Measurements from ENCODE around the gene CEP68.
A peak's percentile ranks its signal among the peaks of the same experiment; 100 is the strongest.
"Not testable (repeated sequence)": the region's sequence is repeated elsewhere in the genome, so short reads cannot be mapped to it uniquely, and the experiment has no call there.

CEP68 gene

GRCh38 chr2:65092791-65093190 is 36.6 kb downstream of the CEP68 start:
- DNase-seq: no peak

GRCh38 chr2:65093211-65093610 is 37.0 kb downstream of the CEP68 start:
- no peak for DNase-seq

- no peak for DNase-seq
These were observed 40.7 kb downstream of the CEP68 start for GRCh38 chr2:65096948-65097347.

GRCh38 chr2:65097844-65098243 is 41.6 kb downstream of the CEP68 start:
- DNase-seq: no peak

- no peak for DNase-seq
These were observed 42.5 kb downstream of the CEP68 start for GRCh38 chr2:65098741-65099140.

GRCh38 chr2:65101071-65101470 is 44.9 kb downstream of the CEP68 start:
- DNase-seq: no peak

- DNase-seq: no peak
These were observed 46.9 kb downstream of the CEP68 start for GRCh38 chr2:65103013-65103715.

GRCh38 chr2:65107530-65107929 is 51.3 kb downstream of the CEP68 start:
- no peak for DNase-seq

GRCh38 chr2:65108780-65109179 is 52.6 kb downstream of the CEP68 start:
- DNase-seq: no peak

- no peak for DNase-seq
These were observed 56.4 kb downstream of the CEP68 start for GRCh38 chr2:65112633-65113032.

GRCh38 chr2:65113229-65113628 is 57.0 kb downstream of the CEP68 start:
- DNase-seq: no peak

- DNase-seq: no peak
These were observed 57.6 kb downstream of the CEP68 start for GRCh38 chr2:65113816-65114215.

GRCh38 chr2:65114921-65115320 is 58.7 kb downstream of the CEP68 start:
- DNase-seq: no peak

- DNase-seq: no peak
These were observed 60.4 kb downstream of the CEP68 start for GRCh38 chr2:65116645-65117044.

GRCh38 chr2:65120990-65121693 is 64.9 kb downstream of the CEP68 start:
- DNase-seq: no peak

- DNase-seq: no peak
These were observed 66.1 kb downstream of the CEP68 start for GRCh38 chr2:65122313-65122712.

- not testable (repeated sequence) for DNase-seq
These were observed 69.2 kb downstream of the CEP68 start for GRCh38 chr2:65125457-65125856.

GRCh38 chr2:65128297-65129190 is 72.3 kb downstream of the CEP68 start:
- DNase-seq: peak; percentile 33 to 49

- DNase-seq: peak in 1 of 2 donors; percentile 20
These were observed 73.1 kb downstream of the CEP68 start for GRCh38 chr2:65129286-65129825.

- peak; percentile 99 to 100 for DNase-seq
These were observed 73.8 kb downstream of the CEP68 start, which contains the start of gene RAB1A for GRCh38 chr2:65129826-65130663. RAB1A (minus strand) TSS chr2:65130106; CDS start chr2:65129915, 191 bp downstream.

- no peak for DNase-seq
These were observed 74.5 kb downstream of the CEP68 start for GRCh38 chr2:65130664-65131175.

- not testable (repeated sequence) for DNase-seq
These were observed 76.7 kb downstream of the CEP68 start for GRCh38 chr2:65132930-65133329.

Measured in CD4-positive, alpha-beta T cell treated with Interleukin-4 for 1 hour (primary cell).